GM21526 (cell line): ENCODE results near the gene ZNF385A.

Experiments
- ATAC-seq: cut with Tn5 transposase; IDR thresholded peaks from one replicate; pipeline ENCODE4 v1.9.1; 2021; ENCODE audit warnings: moderate library complexity; ENCODE audit not compliant: unreplicated experiment, low FRiP score

ZNF385A gene

DNA sequence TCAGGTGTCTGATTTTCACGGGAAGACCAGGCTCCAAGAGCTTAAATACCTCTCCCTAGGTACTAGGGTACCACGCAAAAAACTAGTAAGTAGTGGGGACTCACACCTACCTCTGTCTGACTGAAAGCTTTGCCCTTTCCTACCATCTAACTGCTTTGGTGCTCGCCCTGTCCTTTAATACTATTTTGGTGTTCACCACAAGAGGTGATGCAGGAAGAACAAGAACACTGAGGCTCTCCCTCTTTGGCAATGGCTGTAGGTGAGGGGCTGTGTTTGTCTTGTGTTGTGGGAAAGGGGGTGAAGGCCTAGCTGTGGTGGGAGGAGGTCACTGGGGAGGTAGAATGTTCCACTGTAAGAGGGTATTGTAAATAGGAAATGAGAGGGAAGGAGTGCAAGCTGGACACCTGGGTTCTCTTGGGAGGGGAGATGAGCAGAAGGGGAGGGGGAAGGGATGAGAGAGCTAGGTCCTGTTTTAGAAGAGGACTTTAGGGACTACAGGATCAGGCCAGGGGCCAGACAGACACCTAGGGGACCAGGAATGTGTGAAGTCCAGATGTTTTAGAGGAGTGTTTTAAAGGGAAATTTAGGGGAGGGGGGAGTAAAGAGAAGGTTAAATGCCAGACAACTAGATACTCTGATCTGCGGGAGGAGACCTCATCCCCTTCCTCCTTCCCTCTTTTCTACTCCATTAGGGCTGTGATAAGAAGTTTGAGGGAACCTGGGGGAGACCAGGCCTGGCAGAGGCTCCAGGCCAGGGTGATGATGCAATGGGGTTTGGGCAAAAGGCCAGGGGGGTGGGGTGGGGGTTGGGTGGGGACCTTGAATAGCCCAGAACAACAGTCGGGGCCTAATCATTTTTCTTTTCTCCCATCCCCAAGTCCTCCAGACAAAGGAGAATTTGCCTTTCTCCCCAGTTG is 32.4 kb upstream of the ZNF385A start:
- no peak for ATAC-seq

GRCh38 chr12:54415221-54415929 is 30.8 kb upstream of the ZNF385A start:
- no peak for ATAC-seq

DNA sequence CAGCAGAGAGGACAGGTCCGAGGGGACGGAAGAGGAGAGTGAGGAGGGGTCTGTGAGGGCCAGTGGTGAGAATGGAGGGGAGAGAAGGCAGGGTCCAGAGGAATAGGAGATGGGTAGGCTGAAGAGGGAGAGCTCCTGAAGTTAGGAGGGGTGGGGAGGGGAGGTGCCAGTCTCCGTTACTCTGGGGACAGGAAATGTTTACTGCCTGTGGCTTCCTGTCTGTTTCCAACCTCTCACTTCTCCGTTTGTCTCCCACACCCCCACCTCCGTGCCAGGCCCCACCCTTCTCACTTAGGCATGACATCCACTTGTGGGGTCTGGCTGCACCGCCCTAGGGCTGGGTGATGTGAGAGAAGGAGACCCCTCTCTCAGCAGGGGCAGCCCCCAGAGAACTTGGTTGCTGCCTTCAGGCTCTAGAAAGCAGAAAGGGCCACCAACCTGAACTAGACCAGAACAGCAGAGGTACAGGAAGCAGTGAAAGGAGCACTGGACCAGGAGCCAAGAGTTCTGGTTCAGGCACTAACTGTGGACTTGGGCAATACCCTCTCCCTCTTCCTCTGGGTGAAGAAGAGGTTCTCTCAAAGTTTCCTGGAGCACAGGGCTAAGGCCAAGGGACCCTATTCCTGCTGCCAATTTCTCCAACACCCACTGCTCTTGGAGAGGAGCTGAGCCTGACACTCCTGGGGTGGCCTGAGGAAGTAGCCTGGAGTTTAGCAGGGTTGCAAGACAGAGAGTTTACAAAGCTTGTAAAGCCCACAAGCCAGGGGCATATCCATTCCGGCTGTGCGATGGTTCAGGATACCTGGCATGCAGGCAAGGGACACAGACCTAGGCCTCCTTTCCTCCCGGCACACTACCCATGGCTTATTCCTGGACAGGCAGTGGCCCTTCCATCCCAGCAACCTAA is 29.0 kb upstream of the ZNF385A start:
- ATAC-seq = no peak

DNA sequence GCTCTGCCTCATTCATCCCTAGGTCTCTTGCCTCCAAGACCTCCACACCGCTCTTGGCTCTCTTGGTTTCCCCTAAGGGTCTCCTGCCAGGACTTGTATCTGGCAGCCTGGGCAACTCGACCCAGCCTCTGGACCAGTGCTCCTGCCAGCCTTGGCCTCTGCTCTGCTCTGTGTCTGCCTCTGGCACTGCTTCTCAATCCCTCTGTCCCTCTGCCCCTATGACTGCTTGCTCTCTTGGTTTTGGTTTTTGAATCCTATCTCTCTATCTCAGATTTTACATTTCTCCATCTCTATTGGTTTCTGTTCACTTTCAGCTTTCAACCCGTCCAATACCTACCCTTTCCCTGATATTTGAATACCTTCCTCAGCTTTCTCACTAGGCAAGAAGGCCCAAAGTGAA is 28.3 kb upstream of the ZNF385A start:
- ATAC-seq = no peak

DNA sequence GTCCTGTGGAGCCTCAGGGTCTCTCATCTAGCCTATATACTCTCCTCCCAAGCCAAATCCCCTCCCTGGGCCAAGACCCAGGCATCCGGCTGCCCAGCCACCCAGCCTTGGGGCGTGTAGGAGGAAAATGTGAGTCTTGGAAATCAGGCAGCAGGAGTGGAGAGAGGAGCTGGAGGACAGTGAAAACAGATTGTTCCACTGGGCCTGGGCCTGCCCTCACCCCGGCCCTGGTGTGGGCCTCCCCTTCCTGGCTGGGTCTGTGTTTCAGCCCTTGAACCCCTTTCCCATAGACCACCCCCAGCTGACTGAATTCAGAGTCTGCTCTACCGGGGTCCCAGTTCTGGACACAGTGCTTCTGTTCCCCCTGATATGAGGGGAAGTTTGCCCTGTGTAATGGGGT is 27.8 kb upstream of the ZNF385A start:
- ATAC-seq = no peak

- ATAC-seq = no peak
Observed at GRCh38 chr12:54411391-54412241, 27.1 kb upstream of the ZNF385A start.

DNA sequence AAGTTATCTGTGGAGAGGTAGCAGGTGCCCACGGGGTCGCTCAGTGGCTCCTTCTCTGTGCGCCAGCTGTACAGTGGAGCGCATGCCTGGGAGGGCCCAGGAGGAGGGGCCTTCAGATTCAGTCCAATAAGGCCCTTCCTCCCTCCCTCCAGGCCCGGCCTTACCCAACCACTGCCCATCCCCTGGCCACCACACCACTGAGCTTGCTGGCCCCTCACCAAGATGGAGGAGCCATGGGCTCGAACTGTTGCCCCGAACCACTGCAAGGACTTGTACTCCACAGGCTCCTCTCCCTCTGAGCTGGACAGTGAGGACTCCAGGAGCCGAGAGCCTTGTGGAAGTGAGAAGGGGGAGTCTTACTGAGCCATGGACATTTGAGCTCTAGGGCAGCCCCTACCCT is 24.7 kb upstream of the ZNF385A start:
- ATAC-seq = no peak

DNA sequence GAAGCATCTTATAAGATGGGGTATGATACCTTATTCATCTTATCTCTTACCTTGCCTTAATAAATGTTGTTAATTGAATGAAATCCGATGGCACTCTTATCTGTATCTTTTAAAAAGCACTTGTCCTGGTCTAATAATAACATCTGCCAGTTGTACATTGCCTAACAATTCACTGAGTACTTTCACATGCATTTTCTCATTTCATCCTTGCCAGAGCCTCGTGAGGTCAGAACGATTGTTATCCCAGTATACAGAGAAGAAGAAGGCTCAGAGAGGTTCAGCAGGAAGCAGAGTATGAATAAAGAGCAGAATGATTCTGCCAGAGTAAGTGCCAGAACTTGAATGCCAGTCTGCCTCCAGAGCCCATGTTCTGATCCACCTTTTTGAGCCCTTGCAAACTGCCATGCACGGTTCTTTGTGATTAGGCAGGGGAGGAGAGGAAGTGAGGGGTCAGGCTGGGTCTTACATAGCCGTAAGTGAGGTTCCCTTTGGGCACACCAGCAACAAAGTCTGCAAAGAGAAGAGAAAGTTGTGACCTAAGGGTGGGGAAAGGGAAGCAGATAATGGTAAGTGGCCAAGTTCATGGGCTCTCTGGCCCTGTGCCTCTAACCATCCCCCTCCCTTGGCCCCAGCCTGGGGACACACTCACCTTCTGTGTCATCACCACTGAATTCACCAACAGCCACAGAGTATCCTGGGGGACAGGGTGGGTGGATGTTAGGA is 22.8 kb upstream of the ZNF385A start:
- no peak for ATAC-seq

GRCh38 chr12:54405573-54405972 is 21.0 kb upstream of the ZNF385A start:
- ATAC-seq = no peak

GRCh38 chr12:54405106-54405505 is 20.6 kb upstream of the ZNF385A start:
- no peak for ATAC-seq

- no peak for ATAC-seq
Observed at GRCh38 chr12:54404061-54405004, 19.8 kb upstream of the ZNF385A start.

- ATAC-seq = no peak
Observed at GRCh38 chr12:54401119-54401518, 16.6 kb upstream of the ZNF385A start.

DNA sequence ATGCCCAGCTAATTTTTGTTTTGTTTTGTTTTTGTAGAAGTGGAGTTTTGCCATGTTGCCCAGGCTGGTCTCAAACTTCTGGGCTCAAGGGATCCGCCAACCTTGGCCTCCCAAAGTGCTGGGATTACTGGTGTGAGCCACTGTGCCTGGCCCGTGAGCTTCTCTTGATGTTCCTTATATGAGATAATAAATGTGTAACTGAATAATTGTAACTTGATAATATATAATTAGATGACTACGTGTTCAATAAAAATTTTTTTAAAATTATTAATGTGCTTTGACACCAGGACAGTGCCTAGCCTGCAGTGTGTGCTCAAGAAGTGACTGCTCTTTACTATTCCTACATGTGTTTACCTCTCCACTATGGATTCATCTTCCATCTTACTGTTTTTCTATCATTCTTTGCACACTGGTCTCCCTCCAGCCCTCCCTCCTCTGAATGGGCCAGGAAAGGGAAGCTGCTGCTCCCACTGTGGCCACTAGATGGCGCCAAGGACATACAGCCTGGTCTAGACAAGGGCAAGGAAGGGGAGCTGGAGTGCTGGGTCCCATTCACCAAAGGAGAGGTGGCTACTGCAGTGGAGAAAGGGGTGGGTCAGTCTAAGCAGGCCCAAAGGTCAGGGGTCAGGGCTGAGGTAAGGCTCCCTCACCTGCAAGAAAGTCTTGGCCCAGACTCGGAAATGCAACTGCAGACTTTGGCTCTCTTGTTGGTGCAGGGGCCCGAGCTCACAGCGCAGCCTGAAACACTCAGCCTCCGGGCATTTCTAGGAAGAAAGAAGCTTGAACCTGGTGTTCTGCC is 14.7 kb upstream of the ZNF385A start:
- ATAC-seq = peak; percentile 65

DNA sequence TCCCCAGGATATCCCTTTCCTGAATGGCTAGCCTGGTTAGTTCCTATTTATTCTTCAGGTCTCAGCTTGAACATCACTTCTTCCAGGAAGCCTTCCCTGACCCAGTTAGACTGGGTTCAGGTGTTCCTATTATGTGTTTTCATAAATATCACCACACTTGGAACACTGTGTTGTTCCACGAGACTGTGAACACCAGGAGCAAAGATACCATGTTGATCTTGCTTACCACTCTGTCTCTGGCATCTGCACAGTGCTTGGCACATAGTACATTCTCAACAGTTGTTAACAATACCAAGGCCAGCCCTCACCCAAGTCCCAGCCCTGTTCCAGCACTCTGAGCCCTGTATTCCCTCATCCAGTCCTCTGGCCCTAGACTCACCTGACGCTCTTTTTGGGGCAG is 13.7 kb upstream of the ZNF385A start:
- ATAC-seq = no peak

- no peak for ATAC-seq
Observed at GRCh38 chr12:54397157-54397556, 12.6 kb upstream of the ZNF385A start.

GRCh38 chr12:54395545-54395944 is 11.0 kb upstream of the ZNF385A start:
- ATAC-seq = no peak

DNA sequence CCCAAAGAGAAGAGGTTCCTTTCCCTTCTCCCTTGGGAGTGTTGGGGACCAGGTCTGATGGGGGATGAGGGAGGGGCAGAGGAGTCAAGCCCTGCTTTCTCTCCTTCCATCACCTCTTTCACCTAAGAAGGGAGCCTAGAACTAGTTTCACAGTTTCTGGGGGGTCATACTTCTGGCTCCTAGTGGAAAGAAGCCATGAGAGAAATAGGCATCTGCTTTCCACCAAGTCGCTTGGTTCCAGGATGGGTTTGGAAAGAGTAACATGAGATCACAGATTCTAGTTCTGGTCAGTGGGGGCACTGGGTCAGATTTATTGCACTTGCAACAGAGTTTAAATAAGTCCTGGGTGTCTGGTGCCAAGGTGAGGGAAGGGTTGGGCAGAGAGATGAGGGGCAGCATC is 10.5 kb upstream of the ZNF385A start:
- no peak for ATAC-seq
